Stimulated activated CD4-positive, alpha-beta T cell treated with anti-CD3 and anti-CD28 coated beads, Interleukin-4, amount 100 ng/mL, for 48 hours (primary cell): Measurements from ENCODE around the gene PRSS48.
"Not testable (repeated sequence)": the region's sequence is repeated elsewhere in the genome, so short reads cannot be mapped to it uniquely, and the experiment has no call there.

ENCODE experiments used
- DNase-seq, 2 donors: peaks; one replicate each; pipeline ENCODE4 v3.0.0-alpha.2; 2020; ENCODE audit warnings: low read depth in 2 of 2

PRSS48 gene

DNA sequence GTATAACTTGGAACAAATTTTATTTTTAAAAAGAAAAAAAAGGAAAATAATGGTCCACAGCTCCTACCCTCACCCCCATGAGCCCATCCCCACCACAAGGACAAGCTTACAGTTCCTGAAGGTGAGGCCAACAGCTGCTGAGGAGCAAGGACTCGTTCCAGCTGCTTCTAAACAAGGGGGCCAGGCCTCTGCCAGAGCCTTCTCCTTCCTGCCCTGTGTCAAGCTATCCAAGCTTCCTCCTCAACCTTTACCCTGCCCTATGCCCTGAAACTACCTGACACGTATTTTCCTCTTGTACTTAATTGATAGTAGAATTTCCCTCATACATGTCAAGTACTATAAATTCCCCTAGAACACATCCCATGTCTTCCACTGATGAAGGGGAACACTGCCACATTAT, 39.7 kb downstream of the PRSS48 start:
- no peak for DNase-seq

DNA sequence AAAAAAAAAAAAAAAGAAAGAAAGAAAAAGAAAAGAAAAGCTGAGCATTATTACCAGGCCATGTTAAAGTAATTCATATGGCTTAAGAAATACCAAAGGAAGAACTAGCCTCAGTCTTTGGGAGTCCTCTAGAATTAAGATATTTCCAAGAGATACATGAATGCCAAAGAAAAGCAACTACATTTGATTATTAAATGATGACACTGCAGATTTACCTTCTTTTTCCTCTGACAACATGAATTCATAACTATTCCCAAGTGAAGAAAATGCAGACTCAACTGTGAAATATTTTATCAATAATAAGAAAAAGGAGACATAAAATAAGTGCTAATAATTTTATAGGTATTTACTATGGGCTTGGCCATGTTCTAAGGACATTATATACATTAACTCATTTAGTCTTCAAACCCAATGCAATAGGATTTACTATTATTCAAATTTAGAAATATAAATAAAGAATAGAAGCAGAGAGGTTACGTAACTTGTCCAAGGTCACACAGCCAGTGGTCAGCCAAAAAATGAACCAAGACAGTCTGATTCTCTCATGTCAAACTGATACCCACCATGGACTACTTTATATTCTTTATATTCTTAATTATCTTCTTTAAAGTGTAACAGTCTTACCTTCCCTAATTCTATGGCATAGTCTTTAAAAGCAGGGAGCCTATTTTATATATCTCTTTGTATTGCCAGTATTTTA, 41.5 kb downstream of the PRSS48 start:
- DNase-seq = no peak

DNA sequence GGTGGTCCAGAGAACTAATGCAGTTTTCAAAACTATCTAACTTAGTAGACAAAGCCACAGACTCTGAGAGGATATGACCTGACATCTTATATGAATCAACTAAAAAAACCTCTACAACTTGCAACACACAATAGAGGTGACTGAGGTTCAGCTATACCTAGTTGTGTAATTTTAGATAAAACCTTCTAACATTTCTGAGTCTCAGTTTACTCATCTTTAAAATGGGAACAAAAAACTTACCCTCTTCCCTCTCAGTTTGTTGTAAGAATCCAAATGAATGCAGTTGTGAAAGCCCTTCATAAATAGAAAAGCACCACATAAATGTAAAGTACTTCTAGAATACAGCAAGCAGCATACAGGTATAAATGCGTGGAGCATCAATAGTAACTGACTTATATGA, 42.5 kb downstream of the PRSS48 start:
- DNase-seq = no peak

DNA sequence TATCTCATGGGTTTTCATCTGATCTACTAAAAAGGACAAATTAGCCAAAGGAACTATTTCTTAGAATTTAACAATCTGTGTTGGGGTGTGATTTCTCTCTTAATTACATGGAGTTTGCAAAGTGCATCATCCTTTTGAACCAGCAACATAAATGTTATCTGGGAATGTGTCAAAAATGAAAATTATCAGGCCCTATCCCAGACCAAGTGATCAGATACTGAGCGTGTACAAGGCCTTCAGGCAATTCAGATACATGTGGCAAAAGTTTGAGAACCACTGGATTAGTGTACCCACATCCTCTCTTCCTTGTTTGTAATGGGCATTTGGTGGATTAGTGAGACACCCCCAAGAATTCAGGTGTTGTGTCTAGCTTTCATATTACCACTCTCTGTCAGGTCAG, 44.6 kb downstream of the PRSS48 start:
- no peak for DNase-seq

DNA sequence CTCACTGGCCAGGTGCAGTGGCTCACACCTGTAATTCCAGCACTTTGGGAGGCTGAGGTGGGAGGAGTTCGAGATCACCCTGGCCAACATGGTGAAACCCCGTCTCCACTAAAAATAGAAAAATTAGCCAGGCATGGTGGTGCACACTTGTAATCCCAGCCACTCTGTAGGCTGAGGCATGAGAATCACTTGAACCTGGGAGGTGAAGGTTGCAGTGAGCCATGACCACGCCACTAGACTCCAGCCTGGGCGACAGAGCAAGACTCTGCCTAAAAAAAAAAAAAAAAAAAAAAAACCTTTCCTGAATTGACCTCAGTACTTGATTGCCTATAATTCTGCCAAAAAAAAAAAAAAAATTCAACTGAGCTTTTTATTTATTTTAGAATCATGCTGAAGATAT, 45.2 kb downstream of the PRSS48 start:
- not testable (repeated sequence) for DNase-seq

DNA sequence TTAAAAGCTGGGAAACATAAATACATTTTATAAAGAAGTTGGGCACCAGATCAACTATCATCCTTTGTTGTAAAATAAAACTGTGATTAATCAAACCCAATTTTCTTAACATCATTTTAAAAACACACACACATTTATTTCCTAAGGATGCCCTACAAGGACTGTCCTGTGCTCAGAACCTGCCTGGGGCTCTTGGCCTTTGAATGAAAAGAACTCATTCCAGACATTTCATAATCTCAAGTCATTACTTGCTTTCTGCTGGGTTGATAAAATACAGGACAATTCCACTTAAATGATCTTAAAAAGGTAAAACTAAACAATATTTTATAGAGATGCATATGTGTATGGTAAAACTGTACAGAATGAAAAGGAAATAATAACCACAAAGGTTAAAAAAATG, 45.6 kb downstream of the PRSS48 start:
- no peak for DNase-seq

DNA sequence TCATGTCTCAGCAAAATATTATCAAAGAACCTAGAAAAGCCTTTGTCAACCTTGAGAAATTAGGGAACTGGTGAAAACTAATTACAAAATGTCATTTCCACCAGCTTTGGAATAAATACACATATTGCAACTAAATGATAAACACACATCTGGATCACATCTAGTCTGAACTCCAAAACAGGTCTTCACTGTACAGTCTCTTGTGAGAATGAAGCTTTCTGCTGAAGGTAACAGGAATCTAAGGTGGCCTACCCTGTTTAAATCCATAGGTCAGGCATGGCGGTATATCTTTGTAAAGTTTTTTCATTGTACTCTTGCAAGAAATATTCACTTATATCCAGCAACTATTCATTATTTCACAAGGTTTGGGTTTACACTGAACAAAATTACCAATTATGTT, 46.7 kb downstream of the PRSS48 start:
- DNase-seq = no peak

DNA sequence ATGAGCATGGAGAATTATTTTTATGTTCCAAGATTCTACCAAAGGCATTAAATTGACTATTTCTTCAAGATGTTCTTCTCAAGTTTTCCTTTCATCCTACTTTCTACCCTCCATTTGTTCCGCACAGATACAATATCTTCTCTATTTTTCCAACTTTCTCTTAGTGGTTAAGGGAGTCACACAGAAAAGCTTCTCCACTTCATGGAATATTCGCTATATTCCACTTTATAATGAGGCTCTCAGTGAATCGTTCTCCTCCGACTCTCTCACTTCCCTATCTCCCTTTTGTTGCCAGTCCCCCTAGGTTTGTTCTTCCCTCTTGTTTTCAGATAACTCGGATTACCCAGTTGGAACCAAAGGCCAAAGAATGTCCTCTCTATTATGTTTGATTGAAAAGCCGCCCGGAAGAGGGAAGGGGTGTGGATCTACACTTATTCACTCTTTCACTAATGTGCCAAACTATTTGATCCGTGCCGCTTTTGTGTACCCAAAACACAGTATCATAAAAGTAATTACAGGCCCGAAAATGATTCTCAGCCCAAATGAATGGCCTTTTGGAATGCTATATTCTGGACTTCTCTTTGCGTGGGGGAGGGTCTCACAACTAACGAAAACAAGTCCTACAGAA, 47.3 kb downstream of the PRSS48 start:
- no peak for DNase-seq

DNA sequence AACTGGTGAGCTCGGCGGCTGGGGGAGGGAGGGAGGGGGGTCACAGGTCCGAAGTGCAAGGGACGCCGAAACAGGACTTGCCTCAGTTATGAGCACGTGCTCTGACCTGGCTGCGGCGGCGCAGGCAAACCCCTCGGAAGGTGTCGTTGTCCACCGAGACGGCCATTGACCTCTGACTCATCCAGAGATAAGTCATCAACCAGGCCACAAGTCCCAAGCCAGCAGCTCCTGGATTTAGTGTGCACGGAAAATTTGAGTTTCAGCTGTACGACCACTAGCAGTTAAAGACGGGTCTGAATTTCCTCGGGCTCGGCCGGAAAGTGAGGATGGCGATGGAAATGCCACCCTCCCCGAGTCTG, 47.8 kb downstream of the PRSS48 start:
- DNase-seq = peak in 1 of 2 donors; percentile 6

DNA sequence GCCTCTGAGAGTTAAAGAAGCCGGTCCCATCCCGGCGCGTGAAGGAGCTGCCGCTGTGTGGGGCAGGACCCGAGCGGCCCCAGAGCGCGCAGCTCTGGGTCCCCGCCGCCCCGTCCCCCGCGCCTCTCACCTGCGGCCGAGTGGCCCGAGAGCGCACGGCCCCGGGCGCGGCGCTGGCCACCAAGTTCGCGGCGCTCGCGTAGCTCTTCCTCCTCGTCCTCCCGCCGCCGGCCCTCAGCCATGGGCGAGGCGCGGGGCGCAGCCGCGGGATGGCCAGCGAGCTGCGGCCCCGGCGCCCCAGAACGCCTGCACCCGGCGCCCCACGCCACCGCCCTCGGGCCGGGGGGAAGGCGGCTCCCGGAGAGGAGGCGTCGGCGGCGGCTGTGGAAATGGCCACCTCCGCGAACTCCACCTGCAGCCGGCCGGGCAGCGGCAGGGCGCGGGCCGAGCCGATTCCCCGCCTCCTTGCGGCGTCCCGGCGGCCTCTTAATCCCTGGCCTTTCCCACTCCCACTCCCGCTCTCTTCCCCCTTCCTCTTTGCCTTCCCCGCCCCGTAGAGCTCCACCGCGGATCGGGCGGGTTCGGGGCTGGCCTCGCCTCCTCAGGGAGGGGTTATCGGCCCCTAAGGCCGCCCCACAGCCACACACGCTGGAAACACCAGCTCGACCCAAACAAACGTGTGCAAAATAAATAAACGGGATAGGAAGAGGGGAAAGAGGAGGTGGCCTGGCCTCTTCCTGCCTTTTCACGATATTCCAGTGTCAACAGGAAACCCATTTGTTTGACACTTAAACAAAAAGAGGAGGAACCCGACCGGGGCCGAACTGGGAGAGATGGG, 48.4 kb downstream of the PRSS48 start, which contains the start of gene SH3D19:
Gene SH3D19, minus strand, starts transcription at position 495 of the 838 bp plus-strand sequence. Its CDS starts 253 bp downstream, at position 242.
- DNase-seq = no peak

DNA sequence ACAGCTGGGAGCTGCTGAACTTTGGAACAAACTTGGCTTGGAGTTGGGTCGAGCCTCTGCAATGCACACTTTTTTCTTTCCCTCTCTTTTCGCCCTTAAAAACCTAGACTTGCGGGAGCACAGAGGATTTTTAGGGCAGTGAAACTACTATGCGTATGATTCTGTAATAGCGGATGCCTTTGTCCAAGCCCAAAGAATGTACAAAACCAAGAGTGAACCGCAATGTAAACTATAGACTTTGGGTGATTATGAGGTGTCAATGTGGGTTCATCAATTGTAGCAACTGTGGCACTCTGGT, 48.9 kb downstream of the PRSS48 start:
- no peak for DNase-seq

DNA sequence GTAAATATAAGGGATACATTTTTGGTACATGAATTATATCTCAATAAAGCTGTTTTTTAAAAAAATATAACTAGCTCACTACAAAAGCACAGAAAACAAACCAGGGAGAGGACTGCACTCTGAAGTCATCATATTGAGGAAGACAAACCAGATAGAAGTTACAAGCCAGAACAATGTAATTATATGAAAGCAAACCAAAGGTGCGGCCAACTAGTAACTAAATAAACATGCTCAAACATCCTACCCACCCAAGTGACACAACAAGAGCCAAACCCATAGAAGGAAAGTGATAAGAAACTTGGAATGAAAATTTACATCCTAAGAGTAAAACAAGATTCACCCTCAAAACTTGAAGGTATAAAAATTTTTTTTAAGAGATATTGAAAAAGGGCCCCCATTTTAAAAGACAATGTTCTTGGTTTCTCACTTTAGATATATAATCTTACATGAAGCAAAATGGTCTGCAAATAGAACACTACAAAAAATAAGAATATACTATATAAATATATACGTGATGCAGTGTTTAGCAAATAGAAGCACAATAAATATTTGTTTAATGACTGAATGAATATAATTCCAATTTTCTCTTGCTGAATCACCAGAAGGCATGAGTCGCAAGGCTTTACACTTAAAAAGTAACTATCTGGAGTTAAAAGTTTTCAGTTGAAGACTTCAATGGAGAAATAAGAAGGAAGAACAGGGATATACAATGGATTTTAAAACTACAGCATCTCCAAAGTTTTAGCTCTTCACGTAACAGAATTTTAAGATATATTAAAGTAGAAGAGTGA, 52.5 kb downstream of the PRSS48 start:
- no peak for DNase-seq

DNA sequence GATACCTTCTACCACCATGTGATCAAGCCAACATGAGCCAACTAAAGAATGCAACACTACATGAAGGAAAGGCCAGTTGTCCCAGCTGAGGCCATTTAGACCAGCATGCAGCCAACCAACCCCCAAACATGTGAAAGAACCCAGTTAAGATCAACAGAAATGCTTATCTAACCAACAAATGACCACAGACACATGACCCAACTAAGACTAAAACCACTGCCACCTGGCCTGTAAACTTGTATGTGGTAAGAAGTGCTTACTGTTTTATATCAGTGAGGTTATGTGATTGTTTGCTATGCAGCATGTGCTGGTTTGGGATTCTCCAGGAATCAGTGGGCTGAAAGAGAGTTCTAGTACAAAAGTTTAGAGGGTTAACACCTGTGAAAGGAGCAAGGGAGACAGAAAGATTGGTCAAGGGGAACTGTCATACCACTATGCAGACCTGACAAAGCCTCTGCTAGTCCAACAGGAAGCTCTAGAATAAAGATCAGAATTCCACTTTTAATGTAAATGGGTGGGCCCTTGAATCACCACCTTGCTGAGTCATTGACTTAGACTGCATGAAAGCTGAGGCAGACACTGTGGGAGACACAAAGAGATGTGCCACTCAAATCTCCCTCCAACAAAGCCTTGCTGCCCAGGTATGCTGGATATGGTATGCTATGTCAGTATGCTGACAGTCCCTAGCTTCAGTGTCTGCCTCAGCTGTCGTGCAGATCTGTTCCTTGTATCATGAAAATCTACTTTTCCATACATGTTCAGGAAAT, 54.5 kb downstream of the PRSS48 start:
- DNase-seq = no peak

DNA sequence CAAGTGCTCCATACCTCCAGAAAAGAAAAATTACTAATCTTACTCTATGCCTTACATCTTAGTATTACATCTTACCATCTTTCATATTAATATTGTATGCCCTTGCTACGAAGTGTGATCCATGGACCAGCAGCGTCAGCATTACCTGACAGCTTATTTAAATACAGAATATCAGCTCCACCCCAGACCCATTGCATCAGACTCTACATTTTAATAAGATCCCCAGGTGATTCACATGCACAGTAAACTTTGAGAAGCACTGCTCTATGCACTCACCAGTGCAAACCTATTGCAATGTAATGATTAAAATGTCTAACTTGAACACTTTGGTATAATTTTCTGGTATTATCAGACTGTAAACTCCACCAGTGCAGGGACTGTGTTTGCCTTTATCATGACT, 62.5 kb downstream of the PRSS48 start:
- no peak for DNase-seq

DNA sequence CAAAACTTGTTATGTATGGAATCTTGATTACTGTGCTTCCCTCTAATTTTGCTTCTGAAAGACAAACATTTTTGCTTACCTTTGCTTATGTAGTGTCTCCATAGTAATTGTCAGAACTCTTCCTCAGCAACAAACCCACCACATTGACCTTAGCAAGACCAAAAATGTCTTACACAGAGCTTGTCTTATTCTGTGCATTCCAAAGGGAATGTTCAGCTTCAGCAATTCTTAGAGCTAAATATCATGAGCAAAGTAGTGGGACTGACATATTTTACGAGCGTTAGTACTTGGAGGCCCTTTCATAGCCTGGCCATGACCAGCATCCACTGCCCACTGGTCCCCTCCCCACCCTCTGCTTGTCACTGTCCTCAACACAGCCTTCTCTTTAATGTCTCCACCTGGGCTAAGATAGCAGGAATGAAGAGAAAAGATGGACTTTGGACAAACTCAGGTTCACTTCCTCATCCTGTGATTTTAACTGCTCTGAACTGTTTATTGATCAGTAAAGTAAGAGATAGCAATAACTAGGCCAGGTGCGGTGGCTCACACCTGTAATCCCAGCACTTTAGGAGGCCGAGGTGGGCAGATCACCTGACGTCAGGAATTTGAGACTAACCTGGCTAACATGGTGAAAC, 63.9 kb downstream of the PRSS48 start:
- DNase-seq = no peak
